Activated CD4-positive, alpha-beta T cell treated with anti-CD3 and anti-CD28 coated beads, Interleukin-2, amount 10 ng/mL, durations not matched to agents 7 days and 5 days (primary cell): ENCODE data around the gene ABCC4. TPM values are rescaled to one million over a fixed set of nuclear protein-coding genes. Genes with fewer than 3 reads are reported as not detected.

Experiments
- CTCF ChIA-PET: fragments of 350-600 bp; sonication (Branson Sonifier 250); formaldehyde crosslinking; loops from one replicate; lab custom pipeline; 2021; ENCODE audit warnings: antibody characterized with exemption; lab: Charles Lee
- POLR2A ChIA-PET: fragments of 350-600 bp; sonication (Branson Sonifier 250); formaldehyde crosslinking; loops from one replicate; lab custom pipeline; 2021; ENCODE audit warnings: antibody characterized with exemption; lab: Charles Lee
- DNase-seq: peaks from one replicate; pipeline ENCODE4 v3.0.0-alpha.2; 2020
- H3K27ac Mint-ChIP-seq: one replicate; pipeline ENCODE4 v1.8.0; 2021; ENCODE audit warnings: mild to moderate bottlenecking, moderate library complexity, mixed read lengths
- H3K27me3 Mint-ChIP-seq: one replicate; pipeline ENCODE4 v1.8.0; 2021; ENCODE audit warnings: mixed read lengths
- H3K36me3 Mint-ChIP-seq: one replicate; pipeline ENCODE4 v1.8.0; 2021; ENCODE audit warnings: low read depth, mixed read lengths
- H3K4me1 Mint-ChIP-seq: one replicate; pipeline ENCODE4 v1.8.0; 2021; ENCODE audit warnings: mixed read lengths
- H3K4me3 Mint-ChIP-seq: one replicate; pipeline ENCODE4 v1.8.0; 2021; ENCODE audit warnings: mild to moderate bottlenecking, moderate library complexity, mixed read lengths
- H3K9me3 Mint-ChIP-seq: one replicate; pipeline ENCODE4 v1.8.0; 2021; ENCODE audit warnings: mixed read lengths
- total RNA-seq, 2 experiments: library from RNA; stranded (reverse); gene quantifications; one replicate each; pipeline ENCODE4 v1.2.3, GENCODE V29; 2021

ABCC4 gene
- total RNA-seq, 2 experiments from 2014 or later, result 4.8 to 7.0 TPM

DNA sequence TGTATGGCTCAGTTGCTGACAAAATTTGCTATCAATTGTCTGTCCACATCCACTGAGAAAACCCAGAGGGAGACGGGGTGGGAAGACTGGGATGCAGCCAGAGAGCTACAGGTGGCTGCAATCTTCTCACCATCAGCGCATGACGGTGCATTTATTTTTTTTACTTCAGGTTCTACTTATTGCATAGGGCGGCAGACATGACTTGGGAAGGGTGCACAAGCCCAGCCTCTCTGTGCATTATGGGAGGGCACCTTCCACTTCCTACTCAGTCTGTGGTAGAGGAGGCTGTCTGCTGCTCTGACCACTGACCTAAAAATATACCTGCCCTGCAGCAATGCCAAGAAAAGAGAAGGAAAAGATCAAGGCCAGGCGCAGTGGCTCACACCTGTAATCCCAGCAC is 73.1 kb downstream of the ABCC4 start:
- no peak for DNase-seq
- Mint-ChIP-seq H3K27ac (no peak overlapping the region), H3K36me3 (no peaks in the 10 kb centered on the region), H3K9me3 (no peaks in the 10 kb centered on the region), H3K27me3 (no peaks in the 10 kb centered on the region), H3K4me3 (no peak overlapping the region), H3K4me1 (peaks cover 11% of the 10 kb centered on the region)
- ChIA-PET CTCF (interaction anchor here (1.0 kb wide), 1 partner anchor 150 kb away, joined by 4 read pairs; no protein-coding TSS in a partner anchor), POLR2A (no interaction called here)

DNA sequence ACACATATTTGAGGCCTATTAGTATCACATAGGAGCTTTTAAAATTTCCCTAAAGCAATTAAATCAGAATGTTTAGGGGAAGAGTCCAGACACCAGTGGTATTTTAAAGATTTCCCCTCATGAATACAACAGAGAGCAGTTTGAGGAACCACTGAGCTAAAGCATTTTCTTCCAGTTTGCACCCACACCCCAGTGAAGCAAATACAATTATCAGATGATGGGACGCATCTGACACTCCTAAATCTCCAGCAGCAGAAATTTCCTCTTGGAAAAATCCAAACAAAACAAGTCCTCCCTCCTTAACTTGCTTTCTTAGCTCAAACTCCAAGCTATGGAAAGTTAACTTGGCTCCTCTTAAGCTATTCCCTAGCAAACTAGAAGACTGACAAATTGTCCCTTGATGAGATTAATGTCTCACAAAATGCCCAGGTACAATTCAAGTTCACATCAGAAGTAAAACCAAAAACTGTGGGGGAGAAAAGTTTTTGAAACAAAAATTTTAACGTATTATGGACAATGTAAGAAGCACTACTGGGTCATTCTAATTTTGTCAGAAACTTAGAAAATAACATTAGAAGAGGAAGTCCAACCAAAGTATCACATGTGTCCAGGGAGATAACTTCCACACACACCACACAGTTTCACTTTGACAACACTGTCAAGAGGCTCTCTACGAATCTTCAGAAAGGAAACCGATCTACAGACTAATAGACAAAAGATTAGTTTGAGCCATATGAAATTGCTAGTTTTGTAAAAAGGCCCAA is 74.1 kb downstream of the ABCC4 start:
- ChIA-PET CTCF (interaction anchor here (1.0 kb wide), 1 partner anchor 151 kb away, joined by 4 read pairs; no protein-coding TSS in a partner anchor), POLR2A (no interaction called here)
- no peaks in the 10 kb centered on the region for H3K27me3 Mint-ChIP-seq
- H3K9me3 Mint-ChIP-seq, result no peaks in the 10 kb centered on the region
- peaks cover 11% of the 10 kb centered on the region for H3K4me1 Mint-ChIP-seq
- H3K27ac Mint-ChIP-seq, result no peak overlapping the region
- H3K4me3 Mint-ChIP-seq, result no peak overlapping the region
- H3K36me3 Mint-ChIP-seq, result no peaks in the 10 kb centered on the region
- no peak for DNase-seq

DNA sequence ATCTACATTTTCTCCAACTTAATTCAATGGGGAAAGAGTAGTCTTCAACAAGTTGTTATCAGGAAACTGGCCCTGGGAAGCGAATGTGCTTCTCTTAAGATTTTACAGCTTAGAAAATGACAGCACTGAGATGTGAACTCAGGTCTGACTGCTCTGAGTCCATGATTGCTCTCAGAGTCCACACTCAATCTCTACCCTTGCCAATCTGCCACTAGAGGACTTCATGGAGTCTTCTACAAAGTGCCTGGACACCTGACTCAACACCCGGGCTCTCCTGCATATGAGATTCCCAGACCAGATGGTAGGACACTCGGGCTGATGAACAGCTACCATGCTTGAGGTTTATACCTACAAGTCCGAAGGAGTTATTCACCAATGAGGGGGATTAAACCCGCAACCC is 74.8 kb downstream of the ABCC4 start:
- Mint-ChIP-seq H3K36me3 (no peaks in the 10 kb centered on the region), H3K27me3 (no peaks in the 10 kb centered on the region), H3K9me3 (no peaks in the 10 kb centered on the region), H3K27ac (no peak overlapping the region), H3K4me3 (no peak overlapping the region), H3K4me1 (peaks cover 11% of the 10 kb centered on the region)
- ChIA-PET CTCF (no interaction called here), POLR2A (interaction anchor here (0.6 kb wide), 1 partner anchor 15 kb away, joined by 3 read pairs; no protein-coding TSS in a partner anchor)
- DNase-seq, result no peak

DNA sequence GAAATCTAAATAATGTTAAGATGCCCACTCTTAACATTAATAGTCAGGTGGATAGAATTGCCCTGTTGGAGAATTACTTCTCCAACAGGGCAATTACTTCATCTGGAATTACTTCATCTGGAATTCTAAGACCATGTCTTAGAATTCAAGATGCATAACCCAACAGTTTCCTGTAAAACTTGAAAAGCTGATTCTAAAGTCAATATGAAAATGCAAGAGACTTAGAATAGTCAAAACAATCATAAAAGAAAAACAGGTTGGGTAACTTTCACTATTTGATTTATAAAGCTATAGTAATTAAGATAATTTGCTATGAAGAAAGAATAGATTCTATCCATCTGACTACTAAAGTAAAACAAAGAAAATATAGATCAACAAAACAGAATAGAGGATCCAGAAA is 75.2 kb downstream of the ABCC4 start:
- POLR2A ChIA-PET, result interaction anchor here (0.6 kb wide), 1 partner anchor 16 kb away, joined by 3 read pairs; no protein-coding TSS in a partner anchor
- CTCF ChIA-PET, result no interaction called here
- Mint-ChIP-seq H3K36me3 (no peaks in the 10 kb centered on the region), H3K27me3 (no peaks in the 10 kb centered on the region), H3K9me3 (no peaks in the 10 kb centered on the region), H3K27ac (no peak overlapping the region), H3K4me3 (no peak overlapping the region), H3K4me1 (peaks cover 11% of the 10 kb centered on the region)
- no peak for DNase-seq

DNA sequence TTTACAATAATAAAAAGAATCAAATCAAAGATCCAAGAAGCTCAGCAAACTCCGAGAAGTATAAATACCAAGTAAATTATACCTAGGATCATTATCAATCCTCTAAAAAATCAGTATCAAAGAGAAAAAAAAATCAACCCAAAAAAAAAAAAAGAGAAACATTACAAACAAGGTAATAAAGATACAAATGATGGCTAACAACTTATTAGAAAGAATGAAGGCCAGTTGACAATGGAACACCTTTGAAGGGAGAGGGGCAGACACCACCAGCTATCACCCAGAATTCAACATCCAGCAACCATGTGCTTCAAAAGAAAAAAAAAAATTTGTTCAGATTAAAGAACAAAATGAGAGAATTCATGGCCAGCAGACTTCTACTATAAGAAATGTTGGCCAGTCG is 77.2 kb downstream of the ABCC4 start:
- Mint-ChIP-seq H3K27me3 (no peaks in the 10 kb centered on the region), H3K4me1 (peaks cover 11% of the 10 kb centered on the region), H3K27ac (no peak overlapping the region), H3K4me3 (no peak overlapping the region), H3K9me3 (no peaks in the 10 kb centered on the region), H3K36me3 (no peaks in the 10 kb centered on the region)
- ChIA-PET CTCF (no interaction called here), POLR2A (no interaction called here)
- DNase-seq, result no peak

DNA sequence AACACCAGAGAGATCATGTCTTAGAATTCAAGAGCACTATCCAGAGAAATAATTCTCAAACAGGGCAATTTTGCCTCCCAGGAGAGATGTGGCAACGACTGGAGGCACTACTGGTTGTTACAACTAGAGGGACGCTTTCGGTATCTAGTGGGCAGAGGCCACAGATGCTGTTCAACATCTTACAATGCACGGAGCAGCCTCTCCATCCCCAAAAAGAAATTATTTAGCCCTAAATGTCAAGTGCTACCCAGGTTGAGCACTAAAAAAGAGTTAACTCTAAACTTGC is 78.6 kb downstream of the ABCC4 start:
- CTCF ChIA-PET, result no interaction called here
- no peak overlapping the region for H3K4me3 Mint-ChIP-seq
- H3K27me3 Mint-ChIP-seq, result no peaks in the 10 kb centered on the region
- H3K27ac Mint-ChIP-seq, result no peak overlapping the region
- DNase-seq, result no peak
- H3K36me3 Mint-ChIP-seq, result no peaks in the 10 kb centered on the region
- no peaks in the 10 kb centered on the region for H3K9me3 Mint-ChIP-seq
- POLR2A ChIA-PET, result no interaction called here
- peaks cover 9% of the 10 kb centered on the region for H3K4me1 Mint-ChIP-seq

DNA sequence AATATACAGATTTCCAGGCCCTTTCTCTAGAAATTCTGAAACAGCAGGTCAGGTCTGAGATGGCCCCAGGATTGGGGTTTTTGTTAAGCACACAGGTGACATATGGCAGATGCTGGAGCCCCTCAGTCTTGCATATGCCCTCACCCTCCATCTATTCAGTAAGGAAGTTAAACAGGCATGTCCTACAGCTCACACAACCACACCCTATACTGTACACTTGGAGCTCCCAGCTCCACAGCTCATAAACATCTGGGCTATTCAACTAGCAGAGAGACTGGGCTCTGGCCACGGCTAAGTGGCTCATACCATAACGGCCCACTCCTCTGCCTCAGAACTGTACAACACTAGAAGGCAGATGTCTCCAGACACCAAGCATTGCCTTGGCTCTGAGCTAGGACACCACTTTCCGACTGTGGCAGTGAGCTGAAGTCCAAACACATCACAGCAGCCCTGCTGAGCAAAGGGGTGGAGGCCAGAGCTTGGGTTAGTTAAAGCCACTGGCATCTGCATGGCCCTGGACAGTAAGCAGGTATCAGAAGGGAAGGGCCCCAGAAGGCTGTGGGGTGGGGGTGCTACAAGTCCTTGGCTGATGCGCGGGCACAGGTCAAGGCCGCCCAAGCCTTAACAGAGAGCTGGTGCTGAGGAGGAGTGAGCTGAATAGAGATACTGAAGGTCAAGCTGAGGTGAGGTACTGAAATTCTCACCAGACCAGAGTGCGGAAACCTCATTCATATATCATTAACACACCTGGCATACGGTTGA is 79.1 kb downstream of the ABCC4 start:
- ChIA-PET CTCF (no interaction called here), POLR2A (no interaction called here)
- Mint-ChIP-seq H3K9me3 (no peaks in the 10 kb centered on the region), H3K27ac (no peak overlapping the region), H3K4me3 (no peak overlapping the region), H3K27me3 (no peaks in the 10 kb centered on the region), H3K4me1 (peaks cover 5% of the 10 kb centered on the region), H3K36me3 (no peaks in the 10 kb centered on the region)
- no peak for DNase-seq

DNA sequence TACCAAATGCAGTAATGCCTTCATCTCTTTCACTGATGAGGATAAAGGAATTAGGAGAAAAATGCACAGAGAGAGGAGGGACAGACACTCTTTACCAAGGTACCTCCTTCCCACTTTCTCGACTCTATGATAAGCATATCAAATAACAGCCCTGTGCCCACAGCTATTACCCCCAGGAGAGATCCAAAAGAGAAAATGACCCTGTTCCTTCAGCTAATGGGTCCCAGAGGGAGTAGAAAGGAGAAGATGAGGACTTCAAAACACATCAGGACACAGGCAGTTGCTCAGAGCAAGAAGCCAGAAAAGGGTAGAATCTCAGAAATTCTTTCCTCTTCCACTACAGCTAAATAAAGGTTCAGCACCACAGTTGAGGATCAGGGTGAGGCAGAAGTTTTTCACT is 80.6 kb downstream of the ABCC4 start:
- Mint-ChIP-seq H3K27ac (no peak overlapping the region), H3K9me3 (no peaks in the 10 kb centered on the region)
- CTCF ChIA-PET, result no interaction called here

DNA sequence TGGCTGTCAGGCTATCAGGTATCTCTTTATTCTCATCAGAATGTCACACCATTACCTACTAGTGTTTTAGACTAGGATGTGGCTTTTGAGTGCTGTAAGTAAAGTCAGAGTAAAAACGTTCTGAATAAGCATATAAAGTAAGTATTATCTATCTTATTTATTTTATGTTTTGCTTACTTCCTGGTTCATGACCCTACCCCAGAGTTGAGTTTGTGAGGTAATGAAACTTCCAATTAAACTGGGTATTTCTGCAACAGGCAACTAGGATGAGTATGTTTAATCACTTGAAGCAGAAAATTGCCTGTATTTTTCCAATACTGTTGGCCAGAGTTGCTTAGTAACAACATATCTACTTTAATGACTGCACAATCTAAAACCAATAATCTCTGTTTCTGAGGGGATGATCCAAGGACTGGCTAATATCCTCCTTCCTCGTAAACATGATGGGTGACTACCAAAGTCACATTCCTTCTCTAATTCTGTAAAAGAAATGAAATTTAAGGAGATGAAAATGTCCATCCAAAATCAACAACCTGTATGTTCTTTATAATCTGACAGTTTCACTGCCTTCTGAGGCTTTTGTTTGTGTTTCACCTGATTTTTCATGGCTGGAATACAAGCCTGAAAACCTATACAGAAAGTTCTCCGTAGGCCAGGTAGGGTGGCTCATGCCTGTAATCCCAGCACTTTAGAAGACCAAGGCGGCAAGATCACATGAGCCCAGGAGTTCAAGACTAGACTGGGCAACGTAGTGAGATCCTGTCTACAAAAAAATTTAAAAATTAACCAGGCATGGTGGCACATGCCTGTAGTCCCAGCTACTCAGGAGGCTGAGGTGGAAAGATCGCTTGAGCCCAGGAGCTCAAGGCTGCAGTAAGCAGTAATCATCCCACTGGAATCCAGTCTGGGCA is 83.1 kb downstream of the ABCC4 start:
- no peaks in the 10 kb centered on the region for H3K36me3 Mint-ChIP-seq
- DNase-seq, result no peak
- H3K27ac Mint-ChIP-seq, result no peak overlapping the region
- CTCF ChIA-PET, result interaction anchor here (0.6 kb wide), 1 partner anchor 678 kb away, joined by 4 read pairs; no protein-coding TSS in a partner anchor
- H3K4me1 Mint-ChIP-seq, result no peaks in the 10 kb centered on the region
- POLR2A ChIA-PET, result no interaction called here
- H3K4me3 Mint-ChIP-seq, result no peak overlapping the region
- H3K9me3 Mint-ChIP-seq, result no peaks in the 10 kb centered on the region
- no peaks in the 10 kb centered on the region for H3K27me3 Mint-ChIP-seq

More for the DNA sequence above, 80.6 kb downstream of the ABCC4 start:
- no peaks in the 10 kb centered on the region for H3K36me3 Mint-ChIP-seq
- no peak overlapping the region for H3K4me3 Mint-ChIP-seq
- POLR2A ChIA-PET, result no interaction called here
- DNase-seq, result no peak
- no peaks in the 10 kb centered on the region for H3K4me1 Mint-ChIP-seq
- no peaks in the 10 kb centered on the region for H3K27me3 Mint-ChIP-seq

DNA sequence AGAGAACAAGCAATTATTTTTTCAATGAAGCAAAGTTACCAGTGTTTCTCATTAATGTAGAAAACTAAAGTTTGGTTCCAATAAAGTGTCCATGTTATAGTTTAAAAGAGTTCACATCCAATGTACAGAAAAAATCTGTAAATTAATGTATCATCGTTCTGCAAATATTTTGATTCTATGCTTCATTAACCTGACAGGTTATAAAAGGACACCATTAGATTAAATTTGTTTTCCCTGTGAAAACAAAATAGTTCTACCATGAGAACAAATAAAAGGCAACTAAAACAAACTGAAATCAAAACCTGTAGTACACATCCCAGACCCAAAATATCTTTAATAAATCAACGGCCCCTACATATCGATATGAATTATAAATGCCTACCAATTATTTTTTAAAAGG is 85.1 kb downstream of the ABCC4 start:
- no peak overlapping the region for H3K4me3 Mint-ChIP-seq
- DNase-seq, result no peak
- CTCF ChIA-PET, result interaction anchor here (0.8 kb wide), 1 partner anchor 56 kb away, joined by 5 read pairs; no protein-coding TSS in a partner anchor
- H3K4me1 Mint-ChIP-seq, result no peaks in the 10 kb centered on the region
- H3K9me3 Mint-ChIP-seq, result no peaks in the 10 kb centered on the region
- H3K27ac Mint-ChIP-seq, result no peak overlapping the region
- H3K27me3 Mint-ChIP-seq, result no peaks in the 10 kb centered on the region
- H3K36me3 Mint-ChIP-seq, result no peaks in the 10 kb centered on the region
- POLR2A ChIA-PET, result no interaction called here

DNA sequence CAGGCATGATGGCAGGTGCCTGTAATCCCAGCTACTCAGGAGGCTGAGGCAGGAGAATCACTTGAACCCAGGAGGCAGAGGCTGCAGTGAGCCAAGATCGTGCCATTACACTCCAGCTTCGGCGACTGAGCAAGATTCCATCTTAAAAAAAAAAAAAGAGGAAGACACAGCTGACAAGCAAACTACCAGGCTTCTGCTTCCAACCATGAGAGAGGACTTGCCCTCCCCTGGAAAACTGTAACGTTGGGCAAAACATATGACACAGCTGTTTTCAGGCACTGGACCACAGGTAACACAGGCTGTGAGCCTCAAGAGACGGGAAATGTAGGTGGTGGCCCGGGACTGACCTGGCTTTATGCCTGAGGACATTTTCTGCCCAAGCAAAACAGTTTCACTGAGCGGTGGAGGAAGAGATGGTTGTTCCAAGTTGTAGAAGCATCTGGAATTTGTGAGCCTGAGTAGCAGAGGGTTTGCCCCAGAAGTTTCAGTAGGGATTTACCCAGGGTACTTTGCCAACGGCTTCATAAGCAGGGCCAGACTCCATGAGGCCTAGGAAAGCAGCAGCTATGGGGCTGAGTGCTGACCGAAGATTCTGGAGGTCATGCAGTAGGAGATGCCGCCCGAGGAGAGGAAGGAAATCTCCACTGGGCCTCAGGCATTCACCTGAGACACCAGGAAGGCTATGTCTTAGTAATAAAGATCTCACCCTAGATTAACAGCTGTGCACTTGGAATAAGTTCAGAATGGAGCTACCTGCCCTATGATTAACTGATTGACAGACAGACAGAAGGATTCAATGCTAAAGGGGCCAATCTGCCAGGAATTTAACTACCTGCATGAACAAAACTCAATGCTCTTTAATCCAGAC is 88.0 kb downstream of the ABCC4 start:
- DNase-seq, result no peak
- Mint-ChIP-seq H3K4me1 (no peaks in the 10 kb centered on the region), H3K27ac (no peak overlapping the region), H3K27me3 (no peaks in the 10 kb centered on the region), H3K9me3 (no peaks in the 10 kb centered on the region), H3K36me3 (no peaks in the 10 kb centered on the region), H3K4me3 (no peak overlapping the region)
- ChIA-PET POLR2A (no interaction called here), CTCF (no interaction called here)

DNA sequence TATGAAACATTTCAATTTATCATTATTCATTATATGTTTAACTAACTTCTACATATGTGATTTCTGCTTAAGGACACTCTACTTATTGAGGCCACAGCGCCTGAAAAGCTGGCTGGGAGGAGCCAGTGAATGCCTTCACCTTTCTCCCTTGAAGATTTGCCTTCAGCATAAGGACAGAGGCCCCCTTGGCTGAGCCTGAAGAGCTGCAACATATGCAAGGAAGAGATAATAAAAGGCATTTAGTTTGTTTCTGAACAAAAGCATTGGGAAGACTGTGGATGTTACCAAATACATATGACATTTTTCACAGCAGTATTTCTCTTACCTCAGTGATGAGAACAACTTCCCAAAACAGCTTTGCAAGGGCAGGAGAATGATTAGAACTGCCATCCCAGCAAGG is 92.1 kb downstream of the ABCC4 start:
- H3K9me3 Mint-ChIP-seq, result no peaks in the 10 kb centered on the region
- H3K27ac Mint-ChIP-seq, result no peak overlapping the region
- DNase-seq, result no peak
- H3K4me3 Mint-ChIP-seq, result no peak overlapping the region
- H3K36me3 Mint-ChIP-seq, result no peaks in the 10 kb centered on the region
- H3K4me1 Mint-ChIP-seq, result no peaks in the 10 kb centered on the region
- ChIA-PET POLR2A (no interaction called here), CTCF (interaction anchor here (1.1 kb wide), 1 partner anchor 18 kb away, joined by 5 read pairs; no protein-coding TSS in a partner anchor)
- no peaks in the 10 kb centered on the region for H3K27me3 Mint-ChIP-seq
